Activated naive CD4-positive, alpha-beta T cell treated with anti-CD3 and anti-CD28 coated beads, Interleukin-2, amount 50 U/mL, for 24 hours (primary cell): ENCODE data around the gene BRF1.

Experiments
- H3K27ac Mint-ChIP-seq: one replicate; pipeline ENCODE4 v1.8.0; 2021; ENCODE audit warnings: mild to moderate bottlenecking, mixed read lengths
- H3K27me3 Mint-ChIP-seq: one replicate; pipeline ENCODE4 v1.8.0; 2021; ENCODE audit warnings: mixed read lengths
- H3K36me3 Mint-ChIP-seq: one replicate; pipeline ENCODE4 v1.8.0; 2021; ENCODE audit warnings: mixed read lengths
- H3K4me1 Mint-ChIP-seq: one replicate; pipeline ENCODE4 v1.8.0; 2021; ENCODE audit warnings: mixed read lengths
- H3K4me3 Mint-ChIP-seq: one replicate; pipeline ENCODE4 v1.8.0; 2021; ENCODE audit warnings: mild to moderate bottlenecking, mixed read lengths
- H3K9me3 Mint-ChIP-seq: one replicate; pipeline ENCODE4 v1.8.0; 2021; ENCODE audit warnings: mixed read lengths

The BRF1 gene

GRCh38 chr14:105300542-105301102, at the start of gene BRF1:
Gene BRF1, minus strand, starts transcription at chr14:105301001. Its CDS starts 372 bp downstream, at chr14:105300629.
- H3K27me3 Mint-ChIP-seq: no peaks in the 10 kb centered on the region
- H3K4me3 Mint-ChIP-seq: peak within 1 kb of the TSS; percentile 90
- H3K4me1 Mint-ChIP-seq: peaks cover 50% of the 10 kb centered on the region
- peak within 1 kb of the TSS; percentile 82 for H3K27ac Mint-ChIP-seq
- no peaks in the 10 kb centered on the region for H3K9me3 Mint-ChIP-seq
- no peaks in the 10 kb centered on the region for H3K36me3 Mint-ChIP-seq

GRCh38 chr14:105349992-105350391, 49.2 kb upstream of the BRF1 start:
- Mint-ChIP-seq H3K27me3 (no peaks in the 10 kb centered on the region), H3K36me3 (no peaks in the 10 kb centered on the region), H3K9me3 (no peaks in the 10 kb centered on the region), H3K4me1 (peaks cover 3% of the 10 kb centered on the region), H3K27ac (no peak overlapping the region), H3K4me3 (no peak overlapping the region)

GRCh38 chr14:105348945-105349699, 48.3 kb upstream of the BRF1 start:
- Mint-ChIP-seq H3K36me3 (no peaks in the 10 kb centered on the region), H3K4me1 (peaks cover 3% of the 10 kb centered on the region), H3K27me3 (no peaks in the 10 kb centered on the region), H3K4me3 (no peak overlapping the region), H3K9me3 (no peaks in the 10 kb centered on the region), H3K27ac (no peak overlapping the region)

GRCh38 chr14:105348169-105348944, 47.6 kb upstream of the BRF1 start:
- no peak overlapping the region for H3K4me3 Mint-ChIP-seq
- H3K27me3 Mint-ChIP-seq: no peaks in the 10 kb centered on the region
- H3K36me3 Mint-ChIP-seq: no peaks in the 10 kb centered on the region
- no peaks in the 10 kb centered on the region for H3K9me3 Mint-ChIP-seq
- H3K4me1 Mint-ChIP-seq: peaks cover 3% of the 10 kb centered on the region
- no peak overlapping the region for H3K27ac Mint-ChIP-seq

GRCh38 chr14:105347587-105347968, 46.8 kb upstream of the BRF1 start:
- H3K9me3 Mint-ChIP-seq: no peaks in the 10 kb centered on the region
- no peak overlapping the region for H3K27ac Mint-ChIP-seq
- no peaks in the 10 kb centered on the region for H3K27me3 Mint-ChIP-seq
- no peak overlapping the region for H3K4me3 Mint-ChIP-seq
- H3K4me1 Mint-ChIP-seq: peaks cover 7% of the 10 kb centered on the region
- no peaks in the 10 kb centered on the region for H3K36me3 Mint-ChIP-seq

- no peak overlapping the region for H3K27ac Mint-ChIP-seq
- H3K4me1 Mint-ChIP-seq: peaks cover 5% of the 10 kb centered on the region
- H3K36me3 Mint-ChIP-seq: no peaks in the 10 kb centered on the region
- H3K27me3 Mint-ChIP-seq: no peaks in the 10 kb centered on the region
- no peaks in the 10 kb centered on the region for H3K9me3 Mint-ChIP-seq
- H3K4me3 Mint-ChIP-seq: no peak overlapping the region
Measured at GRCh38 chr14:105346876-105347586, 46.2 kb upstream of the BRF1 start.

GRCh38 chr14:105346200-105346533, 45.4 kb upstream of the BRF1 start:
- no peak overlapping the region for H3K27ac Mint-ChIP-seq

GRCh38 chr14:105343194-105343593, 42.4 kb upstream of the BRF1 start:
- Mint-ChIP-seq H3K4me3 (no peak overlapping the region), H3K27me3 (no peaks in the 10 kb centered on the region), H3K9me3 (no peaks in the 10 kb centered on the region), H3K27ac (no peak overlapping the region), H3K4me1 (peaks cover 13% of the 10 kb centered on the region), H3K36me3 (no peaks in the 10 kb centered on the region)

More at GRCh38 chr14:105346200-105346533, 45.4 kb upstream of the BRF1 start:
- H3K36me3 Mint-ChIP-seq: no peaks in the 10 kb centered on the region
- H3K4me1 Mint-ChIP-seq: peaks cover 11% of the 10 kb centered on the region
- H3K27me3 Mint-ChIP-seq: no peaks in the 10 kb centered on the region
- no peaks in the 10 kb centered on the region for H3K9me3 Mint-ChIP-seq
- H3K4me3 Mint-ChIP-seq: no peak overlapping the region

GRCh38 chr14:105340821-105341733, 40.3 kb upstream of the BRF1 start:
- Mint-ChIP-seq H3K27me3 (no peaks in the 10 kb centered on the region), H3K4me3 (no peak overlapping the region), H3K27ac (peak overlapping the region; percentile 51), H3K36me3 (no peaks in the 10 kb centered on the region), H3K9me3 (no peaks in the 10 kb centered on the region), H3K4me1 (peaks cover 13% of the 10 kb centered on the region)

GRCh38 chr14:105337966-105338741, 37.4 kb upstream of the BRF1 start:
- no peak overlapping the region for H3K4me3 Mint-ChIP-seq
- H3K9me3 Mint-ChIP-seq: no peaks in the 10 kb centered on the region
- H3K27ac Mint-ChIP-seq: no peak overlapping the region
- no peaks in the 10 kb centered on the region for H3K36me3 Mint-ChIP-seq
- H3K27me3 Mint-ChIP-seq: no peaks in the 10 kb centered on the region
- peaks cover 11% of the 10 kb centered on the region for H3K4me1 Mint-ChIP-seq

- Mint-ChIP-seq H3K27me3 (no peaks in the 10 kb centered on the region), H3K27ac (no peak overlapping the region), H3K4me1 (peaks cover 9% of the 10 kb centered on the region), H3K36me3 (no peaks in the 10 kb centered on the region), H3K4me3 (no peak overlapping the region), H3K9me3 (no peaks in the 10 kb centered on the region)
Measured at GRCh38 chr14:105337433-105337832, 36.6 kb upstream of the BRF1 start.

GRCh38 chr14:105336477-105337287, 35.9 kb upstream of the BRF1 start:
- H3K36me3 Mint-ChIP-seq: no peaks in the 10 kb centered on the region
- H3K9me3 Mint-ChIP-seq: no peaks in the 10 kb centered on the region
- H3K27ac Mint-ChIP-seq: no peak overlapping the region
- H3K27me3 Mint-ChIP-seq: no peaks in the 10 kb centered on the region
- peaks cover 11% of the 10 kb centered on the region for H3K4me1 Mint-ChIP-seq
- H3K4me3 Mint-ChIP-seq: no peak overlapping the region

- H3K4me1 Mint-ChIP-seq: peaks cover 12% of the 10 kb centered on the region
- H3K4me3 Mint-ChIP-seq: no peak overlapping the region
- H3K9me3 Mint-ChIP-seq: no peaks in the 10 kb centered on the region
- no peak overlapping the region for H3K27ac Mint-ChIP-seq
- no peaks in the 10 kb centered on the region for H3K27me3 Mint-ChIP-seq
- H3K36me3 Mint-ChIP-seq: no peaks in the 10 kb centered on the region
Measured at GRCh38 chr14:105335735-105336476, 35.1 kb upstream of the BRF1 start.
